Fibroblast of mammary gland (primary cell): ENCODE data around the gene TACC2.
A peak's percentile ranks its signal among the peaks of the same experiment; 100 is the strongest.

Source experiments
- DNase-seq: peaks from one replicate; pipeline ENCODE4 v3.0.0-alpha.2; 2010; ENCODE audit warnings: low read depth
- H3K4me3 ChIP-seq: 2 replicates; pipeline ENCODE4 v1.5.1; 2011; ENCODE audit warnings: low read depth, mild to moderate bottlenecking, low read length, moderate library complexity; ENCODE audit not compliant: control insufficient read depth
- CTCF ChIP-seq: conservative IDR thresholded peaks from 2 replicates; pipeline ENCODE4 v1.5.1; 2011; ENCODE audit warnings: low read depth, low read length, inconsistent platforms; ENCODE audit not compliant: control insufficient read depth, insufficient read depth

TACC2 gene

GRCh38 chr10:122113161-122113944 lies 124.4 kb downstream of the TACC2 start:
- peak; percentile 68 for DNase-seq
- peak overlapping the region; percentile 58 for H3K4me3 ChIP-seq

GRCh38 chr10:122113945-122114747 lies 125.2 kb downstream of the TACC2 start:
- no peak for TF ChIP-seq CTCF
- H3K4me3 ChIP-seq = peak overlapping the region; percentile 58
- no peak for DNase-seq

More at GRCh38 chr10:122113161-122113944, 124.4 kb downstream of the TACC2 start:
- TF ChIP-seq CTCF = peak; percentile 54

GRCh38 chr10:122115874-122116273 lies 126.9 kb downstream of the TACC2 start:
- no peak for TF ChIP-seq CTCF
- H3K4me3 ChIP-seq = no peak overlapping the region
- DNase-seq = no peak

GRCh38 chr10:122116331-122116730 lies 127.4 kb downstream of the TACC2 start:
- peak; percentile 81 for DNase-seq
- no peak overlapping the region for H3K4me3 ChIP-seq
- no peak for TF ChIP-seq CTCF

GRCh38 chr10:122117475-122117874 lies 128.5 kb downstream of the TACC2 start:
- H3K4me3 ChIP-seq = no peak overlapping the region
- DNase-seq = no peak
- TF ChIP-seq CTCF = no peak

- no peak for TF ChIP-seq CTCF
- H3K4me3 ChIP-seq = no peak overlapping the region
- no peak for DNase-seq
These were observed 131.2 kb downstream of the TACC2 start for GRCh38 chr10:122120008-122120744.
